GM18907 (cell line): ENCODE measurements around the gene PTGES3L.
A peak's percentile ranks its signal among the peaks of the same experiment; 100 is the strongest.

ENCODE experiments used
- ATAC-seq: cut with Tn5 transposase; IDR thresholded peaks from one replicate; pipeline ENCODE4 v1.9.1; 2021; ENCODE audit warnings: mild to moderate bottlenecking, moderate library complexity; ENCODE audit not compliant: unreplicated experiment

Gene PTGES3L

DNA sequence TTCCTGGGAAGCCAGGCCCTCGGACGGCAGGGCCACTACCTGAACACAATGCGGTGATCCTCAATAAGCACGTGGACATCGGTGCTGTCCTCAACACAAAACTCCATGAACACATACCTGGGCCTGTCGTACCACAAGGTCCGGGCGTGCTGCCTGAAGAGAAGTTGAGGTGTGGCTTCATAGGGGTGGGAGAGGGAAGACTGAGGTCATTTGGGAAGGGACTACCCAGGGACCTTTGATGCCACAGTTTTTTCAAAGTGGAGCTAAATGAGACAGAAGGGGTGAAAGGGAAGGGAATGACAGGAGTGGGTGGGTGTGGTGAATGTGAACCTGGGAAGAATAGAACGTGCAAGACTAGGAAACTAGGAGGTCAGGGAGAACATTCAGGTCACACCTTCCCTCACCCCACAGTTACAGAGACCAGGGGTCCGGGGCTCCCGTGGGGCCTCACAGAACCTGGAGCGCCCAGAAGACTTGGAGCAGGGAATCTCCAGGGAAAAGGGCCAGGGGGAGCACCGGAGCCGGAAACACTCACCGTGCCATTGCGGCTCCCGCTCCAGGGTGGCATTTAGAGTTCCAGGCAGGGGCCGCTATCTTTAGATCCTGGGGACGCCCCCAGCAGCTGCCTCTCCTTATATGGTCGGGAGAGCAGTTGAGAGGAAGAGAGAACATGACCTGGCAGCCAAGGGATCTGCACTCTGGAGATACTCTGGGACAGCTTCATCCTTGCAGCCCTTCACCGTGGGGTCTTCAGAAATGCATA, at the start of gene PTGES3L:
PTGES3L (minus strand) TSS at position 570 of the 763 bp plus-strand sequence; CDS start at position 543, 27 bp downstream.
- ATAC-seq: peak; percentile 34

DNA sequence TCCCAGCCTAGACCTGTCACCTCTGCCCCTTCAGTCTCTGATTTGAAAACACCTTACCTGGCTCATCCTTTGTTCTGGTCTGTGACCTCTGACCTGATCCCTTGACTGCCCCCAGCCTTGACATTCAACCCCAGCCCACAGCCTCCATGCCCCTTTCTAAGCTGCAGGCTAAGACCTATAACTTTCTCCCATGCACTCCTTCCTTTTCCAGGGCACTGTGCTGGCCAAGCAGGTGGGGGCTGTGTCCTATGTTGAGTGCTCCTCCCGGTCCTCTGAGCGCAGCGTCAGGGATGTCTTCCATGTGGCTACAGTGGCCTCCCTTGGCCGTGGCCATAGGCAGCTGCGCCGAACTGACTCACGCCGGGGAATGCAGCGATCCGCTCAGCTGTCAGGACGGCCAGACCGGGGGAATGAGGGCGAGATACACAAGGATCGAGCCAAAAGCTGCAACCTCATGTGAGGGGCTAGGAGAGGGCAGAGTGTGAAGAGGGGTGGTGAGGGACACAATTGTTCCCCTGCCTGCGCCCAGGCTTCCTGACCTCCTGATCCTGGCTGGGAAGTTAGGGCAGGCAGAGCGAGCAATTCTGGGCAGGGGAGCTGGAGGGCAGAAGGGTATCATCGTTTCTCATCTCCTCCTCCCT, 48.5 kb upstream of the PTGES3L start:
- ATAC-seq: no peak

DNA sequence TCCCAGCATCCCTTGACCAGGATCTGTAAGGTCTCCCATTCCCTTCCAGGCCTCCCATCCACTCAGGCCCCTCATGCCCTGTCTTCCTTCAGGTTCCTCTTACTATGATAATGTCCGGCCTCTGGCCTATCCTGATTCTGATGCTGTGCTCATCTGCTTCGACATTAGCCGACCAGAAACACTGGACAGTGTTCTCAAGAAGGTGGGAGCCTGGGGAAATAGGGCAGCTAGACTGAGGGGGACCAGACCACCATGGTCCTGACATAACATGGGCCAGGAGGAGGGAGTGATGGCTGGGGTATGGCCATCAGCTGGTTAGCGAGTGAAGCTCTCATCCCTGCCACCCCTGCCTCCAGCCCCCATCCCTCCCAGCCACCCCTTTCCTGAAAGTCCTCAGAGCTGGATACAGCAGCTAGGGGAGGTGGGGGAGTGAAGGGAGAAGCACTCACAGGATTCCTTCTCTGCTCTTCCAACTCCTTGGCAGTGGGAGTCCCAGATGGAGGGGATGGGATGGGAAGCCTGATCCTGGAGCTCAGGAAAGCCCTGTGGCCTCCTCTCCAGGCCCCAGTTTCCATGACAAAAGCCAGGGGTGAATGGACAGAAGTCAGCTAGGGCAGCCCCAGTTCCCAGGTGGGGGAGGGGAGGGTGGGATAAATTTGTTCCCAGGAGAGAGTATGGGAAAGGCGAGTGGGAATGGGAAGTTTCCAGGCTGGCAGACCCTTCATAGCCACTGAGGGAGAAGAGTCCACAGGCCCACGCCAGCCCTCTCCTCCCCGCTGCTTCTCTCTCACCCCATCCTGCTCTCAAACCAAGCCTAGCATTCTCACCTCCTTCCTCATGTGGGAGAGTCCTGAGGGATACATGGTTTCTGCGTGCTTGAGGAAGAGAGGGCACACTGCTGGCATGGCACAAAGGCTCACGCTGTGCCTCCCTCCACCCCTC, 47.5 kb upstream of the PTGES3L start:
- no peak for ATAC-seq

DNA sequence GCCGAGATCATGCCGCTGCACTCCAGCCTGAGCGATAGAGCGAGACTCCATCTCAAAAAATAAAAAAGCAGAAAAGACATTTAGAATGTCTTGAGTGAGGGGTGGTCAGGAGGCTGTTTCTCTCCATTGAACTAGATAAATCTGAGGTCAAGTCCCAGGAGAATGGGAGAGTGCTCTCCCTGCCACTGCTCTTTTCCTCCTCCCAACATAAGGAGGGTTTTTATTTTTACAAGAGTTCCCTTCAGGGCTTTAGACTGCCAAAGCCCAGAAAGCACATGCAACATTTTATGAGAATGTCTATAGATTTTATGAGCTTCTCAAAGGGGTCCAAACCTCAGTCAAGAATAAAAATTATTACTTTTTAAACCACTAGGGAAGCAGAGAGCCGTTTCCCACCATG, 46.7 kb upstream of the PTGES3L start:
- no peak for ATAC-seq

DNA sequence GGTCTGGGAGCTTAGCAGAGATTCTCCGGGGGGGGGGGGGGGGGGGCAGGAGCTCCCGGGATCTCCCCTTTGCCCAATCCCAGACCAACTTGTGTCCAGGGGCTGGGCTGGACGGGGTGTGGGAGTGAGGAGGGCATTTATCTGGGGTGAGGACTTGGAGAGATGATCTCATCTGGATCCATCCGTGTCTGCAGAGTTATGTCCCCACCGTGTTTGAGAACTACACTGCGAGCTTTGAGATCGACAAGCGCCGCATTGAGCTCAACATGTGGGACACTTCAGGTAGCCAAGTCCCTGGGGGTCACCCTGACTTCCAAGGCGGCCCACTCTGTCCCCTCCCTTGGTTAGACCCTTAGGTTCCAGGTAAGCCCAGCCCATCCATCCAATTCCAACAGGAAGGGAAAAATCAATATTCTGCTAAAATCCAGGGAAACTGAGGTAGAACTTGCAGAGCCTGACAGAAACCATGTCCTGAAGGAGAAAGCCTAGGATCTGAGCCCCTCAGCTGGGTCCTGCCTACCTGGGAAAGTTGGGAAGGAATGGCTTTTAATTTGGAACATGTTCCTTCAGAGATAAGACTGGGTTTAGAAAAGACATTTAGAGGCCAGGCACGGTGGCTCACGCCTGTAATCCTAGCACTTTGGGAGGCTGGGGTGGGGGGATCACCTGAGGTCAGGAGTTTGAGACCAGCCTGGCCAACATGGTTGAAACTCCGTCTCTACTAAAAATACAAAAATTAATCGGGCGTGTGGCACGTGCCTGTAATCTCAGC, 46.1 kb upstream of the PTGES3L start:
- no peak for ATAC-seq

DNA sequence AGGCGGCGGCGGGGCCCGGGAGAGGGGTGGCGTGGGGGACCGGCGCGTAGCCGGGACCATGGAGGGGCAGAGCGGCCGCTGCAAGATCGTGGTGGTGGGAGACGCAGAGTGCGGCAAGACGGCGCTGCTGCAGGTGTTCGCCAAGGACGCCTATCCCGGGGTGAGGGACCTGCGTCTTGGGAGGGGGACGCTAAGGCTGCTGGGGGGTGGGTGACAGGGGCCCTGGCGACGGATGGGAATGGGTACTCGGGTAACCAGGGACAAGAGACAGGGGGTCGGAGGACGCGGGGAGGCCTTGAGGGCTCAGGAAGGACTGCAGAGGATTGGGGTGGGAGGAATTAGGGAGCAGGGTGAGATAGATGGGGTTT, 45.4 kb upstream of the PTGES3L start:
- no peak for ATAC-seq

DNA sequence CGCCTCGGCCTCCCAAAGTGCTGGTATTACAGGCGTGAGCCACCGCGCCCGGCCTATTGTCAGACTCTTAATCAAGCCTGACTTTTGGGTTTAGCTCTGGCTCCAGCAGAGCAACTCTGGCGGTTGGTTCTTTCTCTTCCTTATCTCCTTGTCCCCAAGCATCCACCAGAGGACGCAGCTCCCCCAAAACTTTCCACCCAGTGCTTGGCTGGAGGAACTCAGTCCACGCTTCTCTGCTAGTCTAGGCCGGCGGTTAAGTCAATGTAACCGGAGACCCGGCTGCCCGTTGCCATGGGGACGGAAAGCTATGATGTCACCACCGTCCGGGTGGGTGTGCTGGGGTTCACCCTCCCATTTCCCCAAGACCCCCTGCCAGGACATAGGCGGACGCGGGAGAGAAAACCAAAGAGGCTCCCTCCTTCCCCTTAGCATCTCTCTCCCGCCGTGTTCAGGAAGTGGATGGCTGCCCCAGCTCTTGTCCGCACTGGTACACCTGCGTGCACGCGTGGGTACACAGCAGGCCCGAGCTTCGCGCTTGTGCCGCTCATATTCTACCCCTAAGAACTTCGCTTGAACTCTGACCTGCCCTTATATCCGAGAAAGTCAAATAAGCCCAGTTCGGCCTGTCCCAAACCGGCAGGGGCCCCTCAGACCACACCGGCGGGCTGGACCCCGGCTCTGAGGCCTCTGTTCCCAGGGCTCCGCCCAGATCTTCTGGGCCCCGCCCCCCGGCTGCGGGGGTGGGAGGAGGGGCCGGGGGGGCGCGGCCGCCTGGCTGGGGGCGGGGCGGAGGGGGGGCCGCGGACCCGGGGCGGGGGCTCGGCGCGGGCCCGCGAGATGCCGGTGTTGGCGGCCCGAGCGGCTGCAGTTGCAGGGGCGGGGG, 44.8 kb upstream of the PTGES3L start, which contains the start of gene RND2:
RND2 (plus strand) TSS at position 825 of the 883 bp plus-strand sequence. CDS start 117 bp downstream, outside the sequence.
- peak; percentile 43 for ATAC-seq

DNA sequence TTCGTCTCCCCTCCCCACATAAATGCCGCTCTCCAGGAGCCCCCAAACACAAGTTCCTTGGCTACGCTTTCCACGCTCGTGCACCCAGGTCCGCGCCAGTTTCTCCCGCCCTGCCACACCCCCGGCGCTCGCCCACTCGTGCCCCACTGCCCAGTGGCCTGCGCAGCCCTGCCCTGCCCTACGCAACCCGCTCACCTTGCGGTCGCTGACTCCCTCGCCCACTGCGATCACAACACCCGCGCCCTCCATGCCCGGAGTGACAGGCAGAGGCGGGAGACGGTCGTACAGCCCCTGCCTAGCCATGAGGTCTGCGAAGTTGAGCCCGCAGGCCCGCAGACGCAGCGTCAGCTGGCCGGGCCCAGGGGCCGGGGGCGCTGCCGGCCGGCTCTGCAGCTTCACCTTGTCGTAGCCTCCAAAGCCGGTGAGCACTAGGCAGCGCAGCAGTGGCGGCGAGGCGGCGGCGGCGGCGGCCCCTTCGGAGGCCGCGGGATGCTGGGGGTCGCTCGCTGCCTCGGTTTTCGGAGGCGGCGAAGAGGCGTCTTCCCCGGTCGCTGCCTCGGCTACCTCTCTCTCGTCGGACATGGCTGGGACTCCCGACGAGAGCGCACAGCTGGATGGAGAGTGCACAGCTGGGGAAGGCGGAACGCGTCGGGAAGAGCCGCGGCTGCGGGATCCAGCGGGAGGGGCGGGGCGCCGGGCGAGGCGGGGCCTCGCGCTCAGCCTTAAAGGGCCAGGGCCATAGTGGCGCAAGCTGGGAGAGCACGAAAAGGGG, 42.0 kb upstream of the PTGES3L start, which contains the start of gene VAT1:
VAT1 (minus strand) TSS at position 645 of the 772 bp plus-strand sequence; CDS start at position 582, 63 bp downstream.
- ATAC-seq: peak; percentile 57

DNA sequence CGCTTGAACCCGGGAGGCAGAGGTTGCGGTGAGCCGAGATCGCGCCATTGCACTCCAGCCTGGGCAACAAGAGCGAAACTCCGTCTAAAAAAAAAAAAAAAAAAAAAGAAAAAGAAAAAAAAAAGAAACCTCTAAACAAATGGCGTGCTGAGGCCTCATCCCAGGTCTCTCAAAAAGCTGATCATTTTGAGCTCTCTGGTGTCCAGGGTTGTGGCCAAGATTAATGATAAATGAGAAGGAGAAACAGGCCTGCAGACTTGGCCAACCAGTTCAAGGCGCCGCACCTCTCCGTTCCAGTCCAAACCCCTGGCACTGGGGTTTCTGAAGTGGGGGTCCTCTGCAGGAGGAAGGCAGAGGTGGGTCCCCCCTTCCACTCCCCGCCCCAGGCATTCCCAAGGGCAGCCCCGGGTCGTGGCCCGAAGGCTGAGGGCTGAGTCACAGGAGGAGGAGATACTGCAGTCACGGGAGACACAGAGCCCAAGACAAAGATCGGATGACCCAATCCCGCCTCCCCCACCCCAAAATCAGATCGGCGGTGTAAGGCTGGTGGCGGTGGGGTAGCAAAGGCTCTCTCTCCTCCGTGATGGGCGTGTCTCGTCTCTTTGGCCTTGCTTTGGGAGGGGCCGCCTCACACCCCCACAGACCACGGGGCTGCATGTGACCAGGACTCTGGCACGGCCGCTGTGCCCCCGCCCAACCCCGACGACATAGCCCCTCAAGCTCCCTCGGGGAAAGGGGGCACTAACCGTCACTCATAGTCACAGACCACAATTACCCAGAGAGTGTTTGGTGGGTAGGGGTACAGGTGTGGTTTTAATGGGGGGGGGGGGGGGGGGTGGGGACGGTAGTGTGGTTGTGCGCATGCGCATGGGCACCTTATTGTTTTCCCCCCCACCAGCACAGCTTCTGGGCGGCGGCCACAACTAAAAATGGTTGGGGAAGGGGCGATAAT, 41.2 kb upstream of the PTGES3L start:
- ATAC-seq: no peak

DNA sequence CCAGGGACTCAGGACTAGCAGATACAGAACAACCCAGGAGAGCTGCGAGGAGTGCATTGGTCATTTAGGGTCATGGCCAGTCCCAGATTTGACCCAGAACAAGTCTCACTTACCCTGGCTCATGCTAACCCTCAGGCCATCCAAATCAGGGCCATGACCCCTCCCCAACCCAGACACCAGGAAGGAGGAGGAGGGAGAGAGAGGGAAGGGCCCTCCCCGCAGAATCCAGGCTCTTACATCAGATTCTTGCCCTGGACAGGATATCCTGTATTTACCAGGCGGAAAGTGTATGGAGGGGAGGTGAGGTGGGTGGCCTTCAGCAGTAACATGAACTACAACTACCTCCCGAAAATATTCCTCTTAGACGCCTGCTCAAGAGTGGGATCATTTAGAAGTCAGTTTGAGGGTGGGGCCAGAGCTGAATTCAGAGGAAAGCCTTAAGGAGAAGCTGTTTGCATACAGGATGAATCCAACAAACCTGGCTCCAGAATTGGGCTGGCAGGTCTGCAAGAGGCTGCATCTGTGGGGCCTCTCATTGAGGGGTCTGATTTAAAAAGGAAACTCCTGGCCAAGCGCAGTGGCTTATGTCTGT, 40.2 kb upstream of the PTGES3L start:
- no peak for ATAC-seq

DNA sequence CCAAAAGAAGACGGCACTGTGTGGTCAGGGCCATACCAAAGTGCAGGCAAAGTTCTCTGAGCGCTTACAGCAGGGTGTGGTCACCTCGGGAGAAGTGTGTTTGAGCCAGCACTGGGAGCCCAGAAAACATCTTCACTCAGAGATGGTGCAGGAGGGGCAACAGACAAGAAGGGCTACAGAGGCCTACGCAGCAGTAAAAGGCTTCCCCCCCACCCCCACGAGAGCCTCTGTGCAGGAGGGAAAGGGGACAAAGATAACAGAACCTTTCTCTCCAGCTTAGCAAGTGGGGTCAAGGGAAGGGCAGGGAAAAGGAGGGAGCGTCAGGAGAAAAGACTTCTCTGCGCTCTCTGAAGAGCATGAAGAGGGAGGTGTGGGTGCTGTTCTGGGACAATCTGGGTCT, 39.5 kb upstream of the PTGES3L start:
- ATAC-seq: no peak

DNA sequence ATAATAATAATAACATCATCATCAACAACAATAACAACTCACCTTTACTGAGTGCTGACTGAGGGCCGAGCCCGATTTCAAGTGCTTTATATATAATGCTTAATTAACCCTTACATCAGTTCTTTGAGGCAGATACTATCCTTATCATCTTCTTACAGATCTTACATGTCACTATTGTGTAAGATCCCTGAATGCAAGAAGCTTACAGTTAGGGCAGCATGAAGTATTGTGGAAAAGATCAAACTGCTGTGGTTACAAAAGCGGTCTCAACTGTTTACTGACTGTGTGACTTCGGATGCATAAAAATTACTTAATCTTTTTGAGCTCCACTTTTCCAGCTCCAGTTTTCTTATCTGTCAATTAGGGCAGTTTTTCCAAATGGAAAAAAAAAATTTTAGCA, 39.1 kb upstream of the PTGES3L start:
- ATAC-seq: no peak

DNA sequence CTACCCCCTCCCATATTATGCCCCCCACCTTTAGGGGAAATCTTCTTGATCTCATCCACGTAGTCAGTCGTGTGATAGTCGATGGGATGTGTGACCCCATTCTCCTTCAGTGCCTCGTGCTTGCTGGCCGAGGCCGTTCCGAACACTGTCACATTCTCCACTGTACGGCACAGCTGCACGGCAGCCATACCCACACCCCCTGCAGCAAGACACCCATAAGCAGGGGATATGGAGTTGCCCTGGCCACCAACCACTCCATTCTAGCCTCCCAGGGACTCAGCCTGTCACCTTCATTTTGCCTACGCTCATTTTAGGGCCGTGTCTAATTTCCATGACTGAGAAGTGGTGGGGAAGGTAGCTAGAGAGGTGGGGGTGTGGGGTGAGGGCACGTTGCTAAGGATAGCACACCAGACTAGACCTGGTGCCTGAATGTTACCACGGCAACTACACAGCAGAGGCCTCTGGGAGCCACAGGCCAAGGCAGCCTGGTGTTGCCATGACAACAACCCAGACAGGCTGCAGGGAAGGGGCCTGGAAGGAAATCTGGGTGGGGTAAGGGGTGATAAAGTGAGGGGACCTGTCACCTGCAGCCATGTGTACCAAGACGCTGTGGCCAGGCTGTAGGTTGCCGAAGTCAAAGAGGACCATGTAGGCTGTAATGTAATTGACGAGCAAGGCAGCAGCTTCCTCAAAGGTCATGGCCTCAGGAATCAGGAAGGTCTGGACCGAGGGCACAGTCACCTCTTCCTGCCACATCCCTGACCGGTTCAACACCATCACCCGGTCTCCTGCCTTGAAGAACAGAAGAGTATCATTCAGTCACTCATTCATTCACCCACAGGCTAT, 38.4 kb upstream of the PTGES3L start:
- no peak for ATAC-seq

DNA sequence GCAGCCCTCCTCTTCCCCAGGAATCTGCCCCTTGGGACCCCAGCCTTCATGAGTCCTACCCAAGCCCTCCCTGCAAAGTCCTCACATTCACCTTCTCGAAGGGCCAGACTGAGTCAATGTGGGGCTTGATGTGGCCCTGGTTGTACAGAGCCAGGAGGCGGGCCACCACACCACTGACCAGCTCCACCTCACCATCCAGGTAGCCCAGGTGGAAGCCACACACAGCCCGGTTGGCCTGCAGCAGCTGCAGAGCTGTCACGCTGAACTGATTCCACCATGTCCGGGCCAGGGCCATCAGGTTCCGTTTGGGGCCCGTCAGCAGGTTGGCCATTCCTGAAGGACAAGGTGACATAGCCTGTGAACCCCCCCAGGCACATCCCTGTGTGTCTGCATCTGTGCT, 36.3 kb upstream of the PTGES3L start:
- no peak for ATAC-seq

DNA sequence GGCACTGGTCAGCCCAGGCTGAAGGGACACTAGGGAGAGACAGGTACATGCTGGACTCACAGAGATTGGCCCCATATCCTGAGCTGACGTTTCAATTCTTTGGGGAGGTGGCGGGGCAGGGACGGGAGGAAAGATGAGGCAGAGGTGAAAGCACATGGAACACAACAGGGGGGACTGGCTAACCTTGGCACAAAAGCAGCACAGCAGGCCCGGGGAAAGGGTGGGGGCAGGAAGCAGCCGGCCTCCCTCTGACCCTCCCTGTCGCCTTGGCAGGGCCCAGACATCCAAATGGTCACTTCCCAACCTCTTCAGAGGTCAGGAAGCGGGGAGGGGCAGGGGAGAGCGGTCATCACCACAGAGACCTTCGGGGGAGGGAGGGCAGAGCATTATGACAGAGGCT, 35.7 kb upstream of the PTGES3L start:
- no peak for ATAC-seq
